Calu3 (cell line): ENCODE measurements around the gene PCDHGA3. TPM values are rescaled to one million over a fixed set of nuclear protein-coding genes. Genes with fewer than 3 reads are reported as not detected.
"Not testable (repeated sequence)": the region's sequence is repeated elsewhere in the genome, so short reads cannot be mapped to it uniquely, and the experiment has no call there.

Source experiments
- BruUV-seq: library from RNA; stranded (reverse); fragments of 400-500 nt; replicated peaks from 2 replicates; lab custom pipeline; 2021; lab: Mats Ljungman, UMichigan
- CTCF ChIA-PET: fragments of 300-600 bp; sonication (Branson Sonifier 250); formaldehyde crosslinking; loops from one replicate; lab custom pipeline; 2022; ENCODE audit warnings: antibody characterized with exemption; lab: Charles Lee
- DNase-seq: peaks from one replicate; pipeline ENCODE4 v3.0.0; 2022
- H3K27ac Mint-ChIP-seq: one replicate; pipeline ENCODE4 v1.8.0; 2022; ENCODE audit warnings: mixed read lengths; ENCODE audit not compliant: unreplicated experiment
- H3K27me3 Mint-ChIP-seq: one replicate; pipeline ENCODE4 v1.8.0; 2022; ENCODE audit warnings: mixed read lengths; ENCODE audit not compliant: unreplicated experiment
- H3K36me3 Mint-ChIP-seq: one replicate; pipeline ENCODE4 v1.8.0; 2022; ENCODE audit warnings: mild to moderate bottlenecking, moderate library complexity, mixed read lengths; ENCODE audit not compliant: insufficient read depth, unreplicated experiment
- H3K4me1 Mint-ChIP-seq: one replicate; pipeline ENCODE4 v1.8.0; 2022; ENCODE audit warnings: mild to moderate bottlenecking, low read depth, mixed read lengths; ENCODE audit not compliant: unreplicated experiment
- H3K4me3 Mint-ChIP-seq: one replicate; pipeline ENCODE4 v1.8.0; 2022; ENCODE audit warnings: mild to moderate bottlenecking, low read depth, moderate library complexity, mixed read lengths; ENCODE audit not compliant: unreplicated experiment
- H3K9me3 Mint-ChIP-seq: one replicate; pipeline ENCODE4 v1.8.0; 2022; ENCODE audit warnings: low read depth, mixed read lengths; ENCODE audit not compliant: unreplicated experiment
- intact Hi-C: fragments of 100-400 bp; cut with micrococcal nuclease; formaldehyde crosslinking; loops from one replicate; pipeline ENCODE4 v1.10.0; 2022; ENCODE audit not compliant: unreplicated experiment
- total RNA-seq: library from RNA; stranded (reverse); gene quantifications from 2 replicates; pipeline ENCODE4 v1.2.3, GENCODE V29; 2022
- TF ChIP-seq, protein P1 (sequence below): fragments of 200-600 bp; IDR thresholded peaks from one replicate; pipeline ENCODE4 v1.8.0; 2022; ENCODE audit warnings: antibody characterized with exemption; ENCODE audit not compliant: unreplicated experiment

The PCDHGA3 gene
- total RNA-seq, 1 experiment from 2014 or later, result not detected

DNA sequence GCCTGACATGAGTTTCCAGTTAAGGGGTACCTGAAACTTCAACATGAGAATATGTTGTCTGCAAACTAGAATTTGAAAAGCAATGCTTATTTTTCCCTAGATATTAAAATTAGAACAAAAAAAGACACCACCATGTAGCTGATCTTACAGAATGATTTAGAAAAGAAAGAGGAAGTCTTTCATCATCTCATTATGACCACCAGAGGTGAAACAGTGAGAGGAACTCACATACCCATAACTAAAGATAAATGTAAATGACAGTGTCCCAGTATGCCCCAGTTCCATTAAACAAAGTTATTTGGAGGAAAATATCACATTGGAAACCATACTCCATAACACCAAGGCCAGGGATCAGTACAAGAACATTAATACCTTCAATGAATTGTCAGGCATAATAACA is 29.9 kb upstream of the PCDHGA3 start:
- TF ChIP-seq, protein P1, sequence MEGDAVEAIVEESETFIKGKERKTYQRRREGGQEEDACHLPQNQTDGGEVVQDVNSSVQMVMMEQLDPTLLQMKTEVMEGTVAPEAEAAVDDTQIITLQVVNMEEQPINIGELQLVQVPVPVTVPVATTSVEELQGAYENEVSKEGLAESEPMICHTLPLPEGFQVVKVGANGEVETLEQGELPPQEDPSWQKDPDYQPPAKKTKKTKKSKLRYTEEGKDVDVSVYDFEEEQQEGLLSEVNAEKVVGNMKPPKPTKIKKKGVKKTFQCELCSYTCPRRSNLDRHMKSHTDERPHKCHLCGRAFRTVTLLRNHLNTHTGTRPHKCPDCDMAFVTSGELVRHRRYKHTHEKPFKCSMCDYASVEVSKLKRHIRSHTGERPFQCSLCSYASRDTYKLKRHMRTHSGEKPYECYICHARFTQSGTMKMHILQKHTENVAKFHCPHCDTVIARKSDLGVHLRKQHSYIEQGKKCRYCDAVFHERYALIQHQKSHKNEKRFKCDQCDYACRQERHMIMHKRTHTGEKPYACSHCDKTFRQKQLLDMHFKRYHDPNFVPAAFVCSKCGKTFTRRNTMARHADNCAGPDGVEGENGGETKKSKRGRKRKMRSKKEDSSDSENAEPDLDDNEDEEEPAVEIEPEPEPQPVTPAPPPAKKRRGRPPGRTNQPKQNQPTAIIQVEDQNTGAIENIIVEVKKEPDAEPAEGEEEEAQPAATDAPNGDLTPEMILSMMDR, result no peak
- Mint-ChIP-seq H3K36me3 (peaks cover 43% of the 10 kb centered on the region), H3K4me3 (no peak overlapping the region), H3K4me1 (no peaks in the 10 kb centered on the region), H3K27me3 (no peaks in the 10 kb centered on the region), H3K9me3 (peaks cover 24% of the 10 kb centered on the region), H3K27ac (no peak overlapping the region)
- intact Hi-C loops, result no loop called here
- BruUV-seq, result no TSS peak
- no peak for DNase-seq
- CTCF ChIA-PET, result no interaction called here

DNA sequence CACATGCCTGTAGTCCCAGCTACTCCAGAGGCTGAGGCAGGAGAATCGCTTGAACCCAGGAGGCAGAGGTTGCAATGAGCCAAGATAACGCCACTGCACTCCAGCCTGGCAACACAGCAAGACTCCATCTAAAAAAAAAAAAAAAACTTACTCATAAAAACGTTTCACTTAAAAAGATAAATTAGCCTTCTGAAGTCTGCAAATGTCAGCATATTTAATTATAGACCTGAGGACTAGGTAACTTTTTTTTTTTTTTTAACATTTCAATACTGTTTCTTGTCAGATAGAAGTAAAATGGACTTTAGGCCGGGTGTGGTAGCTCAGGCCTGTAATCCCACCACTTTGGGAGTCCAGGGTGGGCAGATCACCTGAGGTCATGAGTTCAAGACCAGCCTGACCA is 26.7 kb upstream of the PCDHGA3 start:
- CTCF ChIA-PET, H3K4me3 Mint-ChIP-seq, BruUV-seq: not testable (repeated sequence)

DNA sequence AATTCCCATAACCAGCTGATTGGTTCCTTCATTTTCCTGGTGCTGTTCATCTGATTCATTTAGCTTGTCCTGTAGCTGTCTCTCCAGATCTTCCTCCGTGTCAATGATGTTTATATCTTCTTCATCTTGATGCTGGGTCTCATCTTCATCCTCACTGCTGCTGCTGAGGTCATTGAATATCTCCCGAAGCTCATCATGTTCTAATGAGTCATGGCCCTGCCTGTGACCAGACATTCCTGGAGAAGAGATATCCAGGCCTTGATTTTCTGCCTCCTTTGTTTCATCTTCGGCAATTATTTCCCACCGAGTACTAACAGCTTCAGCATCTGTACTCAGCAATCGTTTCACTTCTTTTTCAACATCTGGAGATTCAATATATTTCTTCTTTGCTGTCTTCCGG is 24.4 kb upstream of the PCDHGA3 start:
- peak overlapping the region; percentile 100 for H3K27ac Mint-ChIP-seq
- peaks cover 27% of the 10 kb centered on the region for H3K9me3 Mint-ChIP-seq
- intact Hi-C loops, result no loop called here
- TF ChIP-seq, protein P1, result no peak
- no peak for DNase-seq
- CTCF ChIA-PET, result interaction anchor here (2.3 kb wide), 1 partner anchor 238 kb away, joined by 8 read pairs; no protein-coding TSS in a partner anchor
- H3K27me3 Mint-ChIP-seq, result no peaks in the 10 kb centered on the region
- H3K36me3 Mint-ChIP-seq, result peaks cover 68% of the 10 kb centered on the region
- peak overlapping the region; percentile 100 for H3K4me3 Mint-ChIP-seq
- no TSS peak for BruUV-seq
- peaks cover 8% of the 10 kb centered on the region for H3K4me1 Mint-ChIP-seq

More for the DNA sequence above, 26.7 kb upstream of the PCDHGA3 start:
- peaks cover 72% of the 10 kb centered on the region for H3K36me3 Mint-ChIP-seq
- intact Hi-C loops, DNase-seq, H3K27ac Mint-ChIP-seq, H3K27me3 Mint-ChIP-seq, H3K4me1 Mint-ChIP-seq: not testable (repeated sequence)
- peaks cover 29% of the 10 kb centered on the region for H3K9me3 Mint-ChIP-seq

DNA sequence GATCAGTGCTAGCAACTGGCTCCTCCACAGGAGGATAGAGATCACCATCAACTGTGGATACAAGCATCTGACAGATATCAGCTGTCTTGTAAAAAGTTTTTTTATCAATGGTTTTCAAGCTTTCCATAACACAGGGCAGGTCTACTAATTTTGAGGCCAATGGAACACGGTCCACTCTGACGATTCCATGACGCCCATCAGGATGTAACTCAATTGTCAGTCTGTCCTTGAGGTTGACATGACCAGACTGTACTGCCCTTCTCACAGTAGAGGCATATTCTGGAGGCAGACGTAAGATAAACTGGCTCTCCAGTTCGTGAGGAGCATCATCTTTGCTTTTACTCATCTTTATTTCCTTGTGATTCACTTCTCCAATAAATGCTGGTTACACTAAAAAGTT is 23.9 kb upstream of the PCDHGA3 start:
- H3K36me3 Mint-ChIP-seq, result peaks cover 66% of the 10 kb centered on the region
- peaks cover 26% of the 10 kb centered on the region for H3K9me3 Mint-ChIP-seq
- TF ChIP-seq, protein P1, result no peak
- intact Hi-C loops, result loop anchor here (2.0 kb wide), 1 partner anchor 239 kb away; no protein-coding TSS in a partner anchor
- no peaks in the 10 kb centered on the region for H3K27me3 Mint-ChIP-seq
- H3K27ac Mint-ChIP-seq, result peak overlapping the region; percentile 100
- CTCF ChIA-PET, result interaction anchor here (0.6 to 2.3 kb wide), 8 partner anchors 11 to 248 kb away, joined by 3 to 8 read pairs (median 5); partner anchors contain the start of genes PCDHB14, PCDHGA1 and PCDHGA9
- DNase-seq, result no peak
- H3K4me1 Mint-ChIP-seq, result peaks cover 8% of the 10 kb centered on the region
- peak overlapping the region; percentile 100 for H3K4me3 Mint-ChIP-seq
- BruUV-seq, result no TSS peak
